ENCODE data around the gene RFNG.

Gene RFNG

DNA sequence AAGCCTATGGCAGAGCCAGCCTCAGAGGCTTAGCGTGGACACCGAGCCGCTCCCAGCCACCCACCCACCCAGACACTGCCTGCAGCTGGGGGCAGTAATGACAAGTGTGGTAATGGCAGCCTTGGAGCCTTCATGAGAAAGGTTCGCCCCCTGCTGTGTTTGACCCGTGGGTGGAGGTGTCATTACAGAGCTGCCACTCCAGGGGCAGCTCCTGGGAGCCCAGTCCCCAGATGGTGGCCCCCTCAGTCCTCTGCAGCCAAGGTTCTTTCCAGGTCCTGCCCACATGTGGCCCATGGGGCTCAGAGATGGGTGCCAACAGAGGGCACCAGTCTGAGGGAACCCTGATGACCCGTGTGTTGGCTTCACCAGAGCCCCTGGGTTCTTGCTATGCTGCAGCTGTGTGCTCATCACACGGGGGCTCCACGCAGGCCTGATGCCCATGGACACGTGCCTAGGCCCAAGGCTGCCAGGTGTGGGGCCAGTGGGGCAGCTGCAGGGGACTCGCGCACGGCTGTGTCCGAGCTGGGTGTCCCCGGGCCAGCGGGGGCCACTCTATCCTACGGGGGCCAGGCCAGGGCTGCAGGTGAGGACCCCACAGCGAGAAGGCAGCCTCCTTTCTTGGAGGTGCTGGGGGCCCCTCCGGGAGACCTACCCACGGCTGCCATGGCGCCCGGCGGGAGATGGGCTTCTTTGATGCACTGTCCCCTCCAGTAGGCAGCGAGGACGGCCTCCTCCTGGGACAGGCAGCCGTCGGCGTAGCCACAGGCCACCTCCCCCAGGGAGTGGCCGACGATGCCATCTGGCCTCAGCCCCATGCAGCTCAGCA lies 38.3 kb upstream of the RFNG start:
- no peak for DNase-seq (ENCODE audit: low read depth)

GRCh38 chr17:82088838-82089722 lies 37.5 kb upstream of the RFNG start:
- DNase-seq (ENCODE audit: low read depth): no peak

GRCh38 chr17:82087961-82088837 lies 36.6 kb upstream of the RFNG start:
- DNase-seq (ENCODE audit: low read depth): no peak

GRCh38 chr17:82086941-82087906 lies 35.6 kb upstream of the RFNG start:
- no peak for DNase-seq (ENCODE audit: low read depth)

DNA sequence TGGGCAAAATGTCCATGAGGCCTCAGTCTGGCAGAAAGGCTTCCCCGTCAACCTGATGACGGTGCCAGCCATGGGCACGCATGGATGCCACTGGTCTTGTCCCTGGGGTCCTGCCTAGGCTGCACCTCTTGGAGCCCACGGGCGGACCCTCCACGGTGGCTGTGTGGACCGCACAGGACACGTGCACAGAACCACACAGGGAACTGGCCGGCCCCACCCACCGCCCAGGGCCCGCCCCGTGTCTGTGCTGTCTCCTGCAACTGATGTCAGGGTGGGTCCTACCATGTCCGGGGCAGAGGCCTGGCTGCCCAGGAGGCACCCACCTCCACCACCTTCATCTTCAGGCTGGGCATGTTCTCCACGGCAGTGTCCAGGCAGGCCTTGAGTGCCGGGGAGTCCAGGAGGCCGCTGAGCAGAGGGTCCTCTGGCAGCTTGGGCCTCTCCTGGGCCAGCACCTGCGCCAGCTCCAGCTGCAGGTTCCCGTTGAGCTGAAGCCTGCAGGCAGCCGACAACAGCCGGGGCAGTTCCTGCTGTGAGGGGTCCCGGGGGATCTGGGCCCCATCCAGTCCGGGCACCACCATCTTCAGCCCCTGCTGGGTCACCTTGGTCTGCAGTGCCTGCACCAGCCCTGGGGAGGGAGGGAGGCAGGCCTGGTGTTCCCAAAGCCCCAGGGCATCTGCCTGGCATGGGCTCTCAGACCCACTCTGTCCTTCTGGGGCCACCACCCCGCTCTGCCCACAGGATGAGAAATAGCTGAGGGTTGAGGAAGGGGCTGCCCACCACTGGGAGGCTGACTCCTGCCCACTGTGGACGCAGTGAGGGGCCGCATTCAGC lies 34.5 kb upstream of the RFNG start:
- no peak for DNase-seq (ENCODE audit: low read depth)

- DNase-seq (ENCODE audit: low read depth): no peak
These were observed 33.6 kb upstream of the RFNG start for GRCh38 chr17:82085031-82085861.

- DNase-seq (ENCODE audit: low read depth): no peak
These were observed 32.9 kb upstream of the RFNG start for GRCh38 chr17:82084373-82085030.

DNA sequence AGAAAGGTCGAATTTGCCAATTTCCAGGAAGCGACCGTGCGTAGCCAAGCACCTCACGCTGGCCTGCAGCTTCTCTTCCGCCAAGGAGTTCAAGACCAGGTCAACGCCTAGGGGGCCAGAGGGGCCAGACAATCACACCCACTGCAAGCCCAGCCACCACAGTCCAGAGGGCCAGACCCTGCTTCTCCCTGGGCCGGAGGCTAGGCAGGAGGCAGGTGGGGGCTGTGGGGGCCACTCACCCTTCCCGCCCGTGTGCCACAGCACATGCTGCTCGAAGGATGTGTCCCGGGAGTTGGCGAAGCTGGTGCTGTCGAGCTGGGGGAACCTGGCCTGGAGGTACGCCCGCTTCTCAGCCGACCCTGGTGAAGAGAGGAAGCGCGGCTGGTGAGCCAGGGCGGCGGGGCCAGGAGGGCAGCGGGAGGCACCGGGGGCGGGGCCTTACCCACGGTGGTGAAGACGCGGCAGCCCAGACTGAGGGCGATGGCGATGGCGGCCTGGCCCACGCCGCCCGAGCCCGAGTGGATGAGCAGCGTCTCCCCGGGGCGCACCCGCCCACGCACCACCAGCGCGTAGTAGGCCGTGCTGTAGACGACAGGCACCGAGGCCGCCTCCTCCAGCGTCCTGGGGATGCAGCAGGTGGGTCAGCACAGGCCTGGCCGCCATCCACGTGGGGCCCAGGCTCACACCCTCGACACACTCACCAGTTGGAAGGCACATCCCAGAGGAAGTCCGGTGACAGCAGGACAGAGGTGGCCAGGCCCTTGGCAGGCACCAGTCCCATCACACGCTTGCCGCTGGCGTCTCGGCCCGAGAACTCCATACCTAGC lies 32.1 kb upstream of the RFNG start:
- DNase-seq (ENCODE audit: low read depth): no peak

- DNase-seq (ENCODE audit: low read depth): no peak
These were observed 31.4 kb upstream of the RFNG start for GRCh38 chr17:82083009-82083408.

DNA sequence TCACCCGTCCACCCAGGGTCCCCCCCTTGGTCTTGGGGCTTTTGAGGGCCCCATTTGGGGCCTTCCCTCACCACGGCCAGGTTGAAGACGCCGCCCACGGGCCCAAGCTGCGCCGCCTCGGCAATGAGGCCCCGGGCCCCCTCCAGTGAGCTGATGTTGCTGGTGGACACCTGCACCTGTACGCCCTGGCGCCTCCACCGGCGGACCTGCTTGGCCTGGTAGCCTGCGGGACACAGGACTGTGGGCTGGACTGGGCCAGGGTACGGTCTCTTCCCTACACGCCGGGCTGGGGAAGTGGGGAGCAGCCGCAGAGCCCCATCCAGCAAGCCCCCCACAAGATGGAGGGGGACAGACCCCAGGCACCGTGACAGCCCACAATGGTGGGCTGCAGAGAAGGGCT lies 30.8 kb upstream of the RFNG start:
- DNase-seq (ENCODE audit: low read depth): no peak

DNA sequence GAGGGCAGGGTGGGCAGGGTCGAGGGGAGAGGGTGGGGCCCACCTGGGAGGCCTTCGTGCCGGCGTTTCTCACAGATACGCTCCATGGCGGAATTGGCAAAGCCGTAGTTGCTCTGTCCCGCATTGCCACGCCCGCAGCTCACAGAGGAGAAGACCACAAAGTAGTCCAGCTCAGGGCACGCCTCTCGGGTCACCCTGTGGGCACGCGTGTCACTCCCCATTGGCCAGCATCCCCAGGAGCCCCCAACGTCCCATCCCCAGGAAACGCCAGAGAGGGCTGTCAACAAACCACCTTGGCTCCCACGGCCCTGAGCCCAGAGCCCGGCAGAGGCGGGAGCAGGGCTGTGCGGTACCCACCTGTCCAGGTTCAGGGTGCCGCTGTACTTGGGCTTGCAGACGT lies 30.4 kb upstream of the RFNG start:
- DNase-seq (ENCODE audit: low read depth): no peak

- DNase-seq (ENCODE audit: low read depth): no peak
These were observed 29.9 kb upstream of the RFNG start for GRCh38 chr17:82081546-82081945.

GRCh38 chr17:82080789-82081464 lies 29.3 kb upstream of the RFNG start:
- DNase-seq (ENCODE audit: low read depth): no peak

- DNase-seq (ENCODE audit: low read depth): no peak
These were observed 28.6 kb upstream of the RFNG start for GRCh38 chr17:82080048-82080788.

DNA sequence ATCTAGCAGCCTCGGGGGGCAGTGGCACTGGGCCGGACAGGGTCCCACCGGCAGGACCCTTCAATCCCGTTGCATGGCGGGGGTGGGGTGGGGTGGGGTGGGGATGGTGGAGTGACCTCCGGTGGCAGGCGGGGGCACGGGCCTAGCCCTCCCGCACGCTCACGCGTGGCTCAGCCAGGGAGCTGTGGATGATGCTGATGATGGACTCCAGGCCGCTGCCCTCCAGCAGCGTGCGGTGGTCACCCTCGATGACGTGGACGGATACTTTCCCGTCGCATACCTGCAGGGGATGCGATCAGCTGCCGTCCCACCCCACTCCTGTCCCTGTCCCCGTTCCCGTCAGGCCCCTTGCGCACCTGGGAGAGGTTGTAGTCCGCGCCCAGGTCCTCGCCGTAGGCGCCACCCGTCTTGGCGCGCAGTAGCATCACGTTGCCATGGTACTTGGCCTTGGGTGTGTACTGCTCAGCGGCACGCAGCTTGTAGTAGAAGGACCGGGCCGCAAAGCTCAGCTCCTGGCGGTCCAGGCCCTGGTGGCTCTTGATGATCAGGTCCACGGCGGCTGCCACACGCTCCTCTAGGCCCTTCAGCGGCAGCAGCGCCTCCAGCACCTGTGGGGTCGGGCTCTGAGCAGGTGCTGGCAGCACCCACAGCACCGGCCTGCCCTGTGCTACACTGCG lies 27.5 kb upstream of the RFNG start:
- no peak for DNase-seq (ENCODE audit: low read depth)

GRCh38 chr17:82078433-82078832 lies 26.8 kb upstream of the RFNG start:
- DNase-seq (ENCODE audit: low read depth): no peak

Data from stimulated activated CD8-positive, alpha-beta memory T cell treated with anti-CD3 and anti-CD28 coated beads, Interleukin-15, amount 100 ng/mL, for 24 hours (primary cell).